ENCODE measurements around the gene TEKT5. TPM values are rescaled to one million over a fixed set of nuclear protein-coding genes. Genes with fewer than 3 reads are reported as not detected.

Gene TEKT5
- total RNA-seq, 1 donor from 2014 or later: not detected

DNA sequence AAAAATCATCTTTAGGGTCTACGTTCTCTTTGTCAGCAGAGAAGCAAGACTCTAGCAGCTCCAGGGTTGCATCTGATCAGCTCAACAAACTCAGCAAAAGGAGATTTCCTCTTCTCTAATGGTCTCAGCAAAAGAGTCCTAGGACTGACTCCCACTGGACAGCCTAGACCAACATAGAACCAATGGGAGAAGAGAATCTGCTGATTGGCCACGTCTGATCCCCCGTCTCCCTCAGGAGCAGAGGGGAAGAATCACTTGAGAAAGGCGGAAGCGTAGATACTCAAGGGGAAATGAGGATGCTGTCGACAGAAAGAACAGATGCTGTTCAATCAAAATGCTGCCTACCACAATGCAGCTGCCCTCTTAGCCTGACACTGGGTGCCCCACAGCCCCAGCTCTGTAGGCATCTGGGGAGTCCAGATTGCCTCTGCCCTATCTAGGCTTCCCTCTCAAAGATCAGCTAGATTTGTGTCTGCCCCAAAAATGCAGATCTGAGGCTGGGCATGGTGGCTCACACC lies 82.8 kb downstream of the TEKT5 start:
- DNase-seq (ENCODE audit: low read depth, low spot score): no peak

DNA sequence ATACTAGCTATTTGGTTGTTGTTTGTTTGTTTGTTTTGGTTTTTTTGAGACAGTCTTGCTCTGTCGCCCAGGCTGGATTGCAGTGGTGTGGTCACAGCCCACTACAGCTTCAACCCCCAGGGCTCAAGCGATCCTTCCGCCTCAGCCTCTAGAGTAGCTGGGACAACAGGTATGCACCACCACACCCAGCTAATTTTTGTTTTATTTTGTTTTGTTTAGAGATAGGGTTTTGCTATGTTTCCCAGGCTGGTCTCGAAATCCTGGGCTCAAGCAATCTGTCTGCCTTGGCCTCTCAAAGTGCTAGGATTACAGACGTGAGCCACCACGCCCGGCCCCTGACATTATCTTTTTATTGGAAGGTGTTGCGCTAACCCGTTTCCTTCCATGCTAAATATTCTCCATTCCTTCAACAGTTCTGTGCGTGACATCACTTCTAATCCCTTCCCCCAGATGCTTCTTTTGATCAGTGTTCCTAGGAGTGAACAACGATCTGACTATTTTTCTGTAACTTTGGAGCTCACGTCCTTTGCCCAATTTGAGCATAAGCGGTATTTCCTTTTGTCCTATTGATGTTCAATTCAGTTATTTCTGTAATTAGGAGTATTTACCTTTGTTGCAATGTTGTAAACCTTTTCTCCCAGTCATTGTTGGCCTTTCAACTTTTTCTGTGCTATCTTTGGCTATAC lies 84.1 kb downstream of the TEKT5 start:
- DNase-seq (ENCODE audit: low read depth, low spot score): no peak

DNA sequence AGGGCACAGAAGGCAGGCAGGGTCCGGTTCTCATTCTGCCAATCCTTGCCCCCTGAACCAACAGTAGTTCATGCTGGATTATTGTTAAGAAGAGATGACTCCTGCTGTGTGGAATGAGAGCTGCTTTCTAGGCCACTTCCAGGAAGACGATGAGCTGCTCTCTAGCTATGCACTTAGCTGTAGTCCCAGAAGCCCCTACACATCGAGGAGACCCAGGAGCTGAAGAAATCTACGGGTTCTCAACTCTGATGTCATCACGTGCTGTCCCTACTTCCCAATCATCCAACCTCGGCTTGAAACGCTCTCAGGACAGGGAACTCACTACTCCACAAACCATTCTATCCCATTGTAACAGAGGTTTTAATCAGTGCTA lies 85.3 kb downstream of the TEKT5 start:
- no peak for DNase-seq (ENCODE audit: low read depth, low spot score)

DNA sequence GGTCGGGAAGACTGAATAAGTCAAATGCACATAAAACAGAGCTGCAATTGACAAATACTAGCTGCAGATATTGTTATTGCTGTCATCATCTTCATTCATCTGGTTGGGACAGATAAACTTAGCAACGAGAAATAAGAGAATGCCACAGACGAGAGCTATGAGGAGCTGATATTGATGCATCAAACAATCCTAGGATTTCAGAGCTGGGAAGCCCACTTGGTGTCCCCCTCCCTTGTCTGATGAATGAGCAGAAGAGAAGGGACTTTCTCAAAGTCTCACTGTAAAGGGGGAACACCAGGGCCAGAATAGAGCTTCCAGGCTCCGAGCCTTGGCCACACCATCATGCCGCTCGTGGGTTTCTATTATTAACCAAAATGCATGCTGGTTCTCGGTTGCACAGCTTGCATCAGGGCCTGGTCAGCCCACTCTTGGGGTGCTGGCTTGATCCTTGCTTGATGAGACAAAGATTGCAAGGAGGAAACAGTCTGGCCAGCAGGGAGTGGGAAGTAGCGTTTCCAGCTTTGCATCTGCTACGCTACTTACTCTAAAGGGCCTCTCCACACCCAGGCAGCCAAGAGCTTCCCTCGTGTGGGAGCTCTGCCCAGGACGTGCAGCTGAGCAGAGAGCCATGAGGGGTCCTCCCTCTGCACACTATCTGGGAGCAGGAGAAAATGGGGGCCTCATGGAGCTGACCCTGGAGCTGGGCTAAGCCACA lies 85.9 kb downstream of the TEKT5 start:
- no peak for DNase-seq (ENCODE audit: low read depth, low spot score)

DNA sequence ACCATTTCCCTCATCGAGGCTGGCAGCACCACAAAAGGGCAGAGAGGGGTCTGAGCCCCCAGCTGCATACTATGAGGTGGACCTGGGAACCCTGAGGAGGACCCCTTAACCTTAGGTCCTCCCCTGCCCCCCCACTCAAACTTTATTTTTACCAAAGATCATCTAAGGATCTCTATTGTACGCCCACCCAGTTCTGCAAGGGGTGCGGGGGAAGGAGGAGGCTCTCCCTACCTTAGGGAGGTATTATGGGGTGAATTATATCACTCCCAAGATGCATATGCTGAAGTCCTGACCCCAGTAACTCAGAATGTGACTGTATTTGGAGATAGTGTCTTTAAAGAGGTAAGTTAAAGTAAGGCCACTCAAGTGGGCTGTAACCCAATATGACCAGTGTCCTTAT lies 87.6 kb downstream of the TEKT5 start:
- no peak for DNase-seq (ENCODE audit: low read depth, low spot score)

DNA sequence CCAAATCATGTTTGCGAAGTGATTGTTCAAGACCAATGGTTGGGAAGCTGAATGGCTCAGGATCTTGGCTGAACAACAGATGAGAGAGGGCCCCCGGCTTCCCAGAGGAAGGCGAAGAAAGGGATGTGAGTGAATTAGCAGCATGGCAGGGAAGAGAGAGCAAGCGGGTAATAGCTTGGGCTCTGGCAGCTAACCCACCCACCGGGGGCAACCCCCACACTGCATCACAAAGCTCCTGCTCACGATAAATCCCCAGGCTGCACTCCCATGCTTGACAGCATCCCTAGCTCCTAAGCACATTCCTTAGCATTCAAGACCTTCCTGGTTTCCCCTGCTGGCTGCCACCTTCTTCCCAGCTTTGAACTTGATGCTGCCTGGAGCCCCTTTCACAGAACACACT lies 88.1 kb downstream of the TEKT5 start:
- DNase-seq (ENCODE audit: low read depth, low spot score): no peak

DNA sequence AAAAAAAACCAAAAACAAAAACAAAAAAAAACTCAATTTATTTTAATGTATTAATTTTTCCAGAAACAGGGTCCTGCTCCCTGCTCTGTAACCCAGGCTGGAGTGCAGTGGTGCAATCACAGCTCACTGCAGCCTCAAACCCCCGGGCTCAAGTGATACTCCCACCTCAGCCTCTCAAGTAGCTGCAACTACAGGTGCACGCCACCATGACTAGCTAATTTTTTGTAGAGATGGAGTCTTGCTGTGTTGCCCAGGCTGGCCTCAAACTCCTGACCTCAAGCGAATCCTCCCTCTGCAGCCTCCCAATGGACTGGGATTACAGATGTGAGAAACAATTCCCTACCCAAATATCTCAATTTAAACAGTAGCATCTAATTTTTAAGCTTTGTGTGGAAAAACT lies 89.1 kb downstream of the TEKT5 start:
- DNase-seq (ENCODE audit: low read depth, low spot score): no peak

DNA sequence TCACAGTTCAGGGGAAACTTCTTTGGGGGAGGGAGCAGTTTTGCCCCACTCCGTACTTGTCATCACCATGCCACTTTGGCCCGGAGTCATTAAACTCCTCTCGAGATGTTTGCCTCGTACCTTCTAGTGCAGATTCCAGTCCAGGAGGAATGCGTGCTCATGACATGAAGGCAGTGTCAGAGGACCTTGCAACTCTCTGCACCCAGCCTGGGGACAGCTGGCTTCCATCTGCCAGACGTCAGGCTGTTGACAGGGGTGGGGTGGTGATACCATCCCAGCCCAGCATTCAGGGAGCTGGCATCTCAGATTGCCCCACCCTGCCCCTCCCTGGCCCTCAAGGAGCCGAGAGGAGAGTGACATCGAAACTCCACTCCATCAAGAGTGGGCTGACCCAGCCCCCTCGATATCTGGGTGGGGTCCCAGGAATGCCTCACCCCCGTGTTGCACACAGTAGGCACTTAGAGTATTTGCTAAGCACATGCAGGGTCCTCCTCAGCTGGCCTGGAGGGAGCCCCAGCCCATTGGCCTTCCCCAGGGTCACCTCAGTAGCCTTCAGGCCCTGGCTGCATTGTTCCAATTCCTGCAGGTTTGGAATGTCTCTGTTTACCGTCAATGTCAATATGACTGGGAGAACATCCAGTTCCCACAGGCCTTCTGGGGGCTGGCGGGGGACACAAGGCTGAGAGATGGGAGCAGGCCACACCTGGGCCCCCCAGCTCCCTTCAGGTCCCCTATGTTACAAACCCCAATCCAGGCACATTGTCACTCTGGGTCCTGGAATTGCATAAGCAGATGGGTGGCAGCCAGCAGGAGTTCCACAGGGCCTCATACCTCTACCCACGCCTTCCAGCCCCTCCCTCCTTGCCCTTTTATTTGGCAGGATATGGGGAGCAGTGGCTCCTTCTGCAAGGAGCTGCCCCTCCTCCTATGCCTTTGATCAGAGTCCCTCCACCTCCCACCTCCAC lies 93.0 kb downstream of the TEKT5 start:
- DNase-seq (ENCODE audit: low read depth, low spot score): no peak

DNA sequence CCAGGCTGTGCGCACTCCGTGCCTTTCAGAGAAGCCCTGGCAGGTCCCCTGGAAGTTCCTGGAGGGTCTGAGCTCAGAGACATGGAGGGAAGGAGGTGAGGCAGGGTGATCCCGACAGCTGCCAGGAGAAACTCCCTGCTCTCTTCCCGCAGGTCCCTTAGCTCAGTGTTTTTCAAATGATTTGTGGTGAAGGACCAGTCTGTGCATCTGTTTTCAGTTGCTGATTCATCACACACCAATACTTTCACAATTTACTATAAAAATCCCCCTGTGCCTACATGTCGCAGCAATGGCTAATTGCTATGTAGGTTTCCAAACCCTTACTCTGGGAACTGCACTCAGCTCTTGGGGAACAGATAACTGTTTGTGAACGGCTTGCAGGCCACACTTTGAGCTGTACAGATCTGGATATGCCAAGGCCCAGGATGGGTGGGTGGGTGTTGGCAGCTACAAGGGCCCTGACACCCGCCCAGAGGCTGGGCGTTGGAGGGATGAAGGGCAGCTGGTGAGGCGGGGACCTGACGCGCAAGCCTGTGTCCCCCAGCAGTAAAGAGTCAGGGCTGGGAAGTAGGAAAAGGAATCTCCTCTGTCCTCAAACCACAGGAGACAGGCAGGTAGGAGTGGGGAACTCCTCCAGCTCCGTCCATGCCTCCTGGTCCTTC lies 93.8 kb downstream of the TEKT5 start:
- no peak for DNase-seq (ENCODE audit: low read depth, low spot score)

DNA sequence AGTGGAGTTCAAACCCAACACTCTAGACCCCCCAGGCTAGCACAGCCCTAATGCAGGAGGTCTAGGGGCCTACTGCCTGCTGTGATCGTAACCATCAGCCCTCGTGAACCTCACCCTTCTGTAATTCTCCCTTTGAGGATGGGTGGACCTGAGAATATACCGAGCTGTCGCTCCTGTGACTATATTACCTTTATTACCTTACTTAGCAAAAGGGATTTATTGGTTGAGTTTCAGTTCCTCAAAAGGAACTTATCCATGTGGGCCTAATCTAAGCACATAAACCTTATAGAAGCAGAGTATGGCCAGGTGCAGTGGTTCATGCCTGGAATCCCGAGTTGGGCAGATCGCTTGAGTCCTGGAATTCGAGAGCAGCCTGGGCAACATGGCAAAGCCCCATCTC lies 95.1 kb downstream of the TEKT5 start:
- no peak for DNase-seq (ENCODE audit: low read depth, low spot score)

DNA sequence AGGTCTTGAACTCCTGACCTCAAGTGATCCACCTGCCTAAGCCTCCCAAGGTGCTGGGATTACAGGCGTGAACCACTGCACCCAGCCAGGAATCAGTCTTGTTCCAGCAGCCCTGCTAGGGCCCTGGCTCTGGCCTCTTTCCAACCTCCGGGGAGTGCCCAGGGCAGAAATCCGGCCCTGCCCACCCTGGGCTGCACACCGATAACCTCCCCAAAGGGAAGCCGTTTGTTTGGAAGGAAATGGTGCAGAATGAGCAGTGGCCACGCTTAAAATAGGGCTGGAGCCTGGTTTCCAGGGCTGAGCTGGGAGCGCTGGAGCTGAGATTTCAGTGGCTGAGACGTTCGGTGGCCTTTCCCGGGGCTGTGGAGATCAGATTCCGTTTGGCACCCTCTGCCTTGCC lies 96.6 kb downstream of the TEKT5 start:
- no peak for DNase-seq (ENCODE audit: low read depth, low spot score)

DNA sequence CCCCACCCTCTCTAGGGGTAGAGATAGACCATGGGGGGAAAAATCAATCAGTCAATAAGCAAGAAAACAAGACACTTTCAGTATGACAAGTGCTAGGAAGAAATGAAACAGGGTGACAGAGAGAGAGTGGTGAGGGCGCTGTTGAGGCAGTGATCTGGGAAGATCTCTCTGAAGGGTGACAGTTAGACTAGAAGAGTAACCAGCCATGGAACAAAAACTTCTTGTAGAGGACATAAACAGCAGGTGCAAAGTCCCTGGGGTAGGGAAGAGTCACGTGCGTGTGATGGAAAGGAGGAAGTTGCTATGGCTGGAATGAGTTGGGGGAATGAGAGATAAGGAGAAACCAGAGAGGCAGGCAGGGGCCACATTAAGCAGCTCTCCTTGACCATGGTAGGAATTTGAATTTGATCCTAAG lies 97.5 kb downstream of the TEKT5 start:
- DNase-seq (ENCODE audit: low read depth, low spot score): no peak

DNA sequence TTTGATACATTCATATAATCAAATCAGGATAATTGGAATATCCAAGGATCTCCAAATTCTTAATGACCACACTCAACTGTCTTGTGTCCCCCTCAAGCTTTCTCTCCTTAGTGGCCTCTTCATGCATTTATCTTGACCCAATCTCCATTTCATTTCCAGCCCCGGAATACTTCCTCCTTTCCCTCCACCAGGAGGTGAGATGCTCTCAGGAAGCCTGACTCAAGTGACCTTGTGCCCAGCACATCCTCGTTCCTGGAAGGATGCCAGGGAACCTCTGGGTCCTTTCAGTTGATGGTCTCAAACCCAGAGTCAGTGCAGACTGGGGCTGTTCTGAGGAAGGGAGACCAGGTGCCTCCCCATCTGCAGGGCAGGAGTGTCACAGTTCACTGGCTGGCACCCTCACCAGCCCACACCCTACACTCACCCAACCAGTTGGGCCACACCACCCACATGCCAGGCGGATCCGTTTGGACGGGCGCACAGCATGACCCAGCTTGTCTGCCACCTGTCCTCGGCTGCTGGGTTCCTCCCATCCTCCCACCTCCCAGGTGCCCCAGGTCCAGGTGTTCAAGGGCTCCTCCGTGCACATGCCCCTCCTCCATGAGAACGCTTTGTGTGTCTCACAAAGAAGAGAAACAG lies 100.3 kb downstream of the TEKT5 start:
- DNase-seq (ENCODE audit: low read depth, low spot score): no peak

DNA sequence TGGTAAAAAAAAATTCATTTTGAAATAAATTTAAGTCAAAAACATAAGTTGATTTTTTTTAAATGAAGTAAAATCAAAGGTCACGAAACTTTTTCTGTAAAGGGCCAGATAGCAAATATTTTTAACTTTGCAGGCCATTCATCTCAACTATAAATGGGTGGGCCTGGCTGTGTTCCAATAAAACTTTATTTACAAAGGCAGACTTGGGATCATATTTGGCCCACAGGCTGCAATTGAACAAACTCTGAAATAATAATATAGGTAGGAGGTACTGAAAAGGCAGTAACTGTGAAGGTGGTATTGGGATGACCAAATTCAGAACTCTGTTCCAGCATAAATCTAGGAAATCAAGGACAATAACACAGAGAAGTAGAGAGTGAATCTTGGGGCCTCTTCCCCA lies 102.1 kb downstream of the TEKT5 start:
- DNase-seq (ENCODE audit: low read depth, low spot score): no peak

DNA sequence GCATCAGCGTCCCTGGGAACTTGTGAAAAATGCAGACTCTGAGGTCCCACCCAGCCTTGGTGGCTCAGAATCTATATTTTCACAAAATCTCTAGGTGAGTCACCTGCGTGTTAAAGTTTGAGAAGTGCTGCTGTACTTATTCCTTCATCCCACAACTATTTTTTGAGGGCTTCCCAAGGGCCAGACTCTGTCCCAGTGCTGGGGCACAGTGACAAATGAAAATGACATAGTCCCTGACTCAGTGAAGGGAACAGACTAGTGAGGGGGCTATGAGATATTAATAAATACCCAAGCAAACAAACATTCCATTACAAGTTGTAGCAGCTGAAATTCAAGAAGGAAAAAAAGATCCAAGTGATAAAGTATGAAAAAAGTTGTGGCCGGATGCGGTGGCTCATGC lies 104.4 kb downstream of the TEKT5 start:
- DNase-seq (ENCODE audit: low read depth, low spot score): no peak

DNA sequence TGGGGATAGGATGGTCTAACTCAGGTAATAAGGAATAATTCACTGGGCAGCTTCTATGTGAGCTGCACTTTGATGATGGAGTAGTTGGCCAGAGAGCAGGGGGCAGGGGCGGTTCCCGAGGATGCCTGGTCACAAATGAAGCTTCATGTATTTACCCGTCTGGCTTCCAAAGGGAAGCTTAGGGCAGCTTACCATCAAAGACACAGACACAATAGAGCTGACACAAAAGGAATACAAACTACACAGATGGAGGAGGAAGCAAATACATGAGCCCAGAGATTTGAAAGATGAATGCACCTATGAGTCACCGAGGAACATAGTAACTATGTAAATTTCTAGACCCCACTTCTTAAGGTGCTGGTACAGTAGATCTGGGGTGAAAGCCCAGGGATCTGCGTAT lies 105.6 kb downstream of the TEKT5 start:
- DNase-seq (ENCODE audit: low read depth, low spot score): no peak

DNA sequence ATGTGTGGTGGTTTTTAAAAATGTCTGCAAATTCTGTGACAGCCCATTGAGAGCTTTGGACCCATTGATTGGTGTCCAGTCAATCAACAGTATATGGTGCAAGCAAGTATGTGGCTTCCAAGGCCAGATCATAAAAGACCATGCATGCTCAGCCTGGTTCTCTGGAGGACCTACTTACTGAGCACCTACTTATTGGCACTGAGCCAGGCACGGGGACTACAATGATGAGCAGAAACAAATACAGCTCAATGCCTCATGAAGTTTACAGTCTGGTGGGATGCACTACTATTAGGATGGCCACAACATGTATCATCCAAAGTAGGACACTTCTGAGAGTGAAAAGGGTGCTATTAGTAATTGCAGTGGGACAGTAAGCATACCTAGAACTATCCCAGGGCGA lies 107.1 kb downstream of the TEKT5 start:
- DNase-seq (ENCODE audit: low read depth, low spot score): no peak

DNA sequence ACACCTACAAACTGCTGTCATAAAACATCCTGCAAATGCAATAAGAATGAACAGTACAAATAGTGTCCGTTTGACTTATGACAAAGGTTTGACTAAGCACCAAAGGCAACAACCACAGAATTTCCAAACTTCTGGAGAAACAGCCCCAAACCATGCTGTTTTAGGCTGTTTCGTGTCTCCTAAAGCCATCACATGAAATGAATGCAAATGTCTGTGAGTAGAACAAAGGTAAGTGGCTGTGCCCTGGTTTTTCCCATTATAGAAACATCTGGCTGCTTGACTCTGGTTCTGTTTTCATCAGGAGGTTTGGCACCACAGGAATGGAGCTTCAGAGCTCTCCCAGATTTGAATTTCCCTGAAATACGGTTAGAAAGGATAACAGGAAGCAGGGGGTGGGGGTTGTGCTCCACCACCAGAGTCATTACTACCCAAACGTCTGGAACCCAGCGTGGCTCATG lies 109.7 kb downstream of the TEKT5 start:
- DNase-seq (ENCODE audit: low read depth, low spot score): no peak

DNA sequence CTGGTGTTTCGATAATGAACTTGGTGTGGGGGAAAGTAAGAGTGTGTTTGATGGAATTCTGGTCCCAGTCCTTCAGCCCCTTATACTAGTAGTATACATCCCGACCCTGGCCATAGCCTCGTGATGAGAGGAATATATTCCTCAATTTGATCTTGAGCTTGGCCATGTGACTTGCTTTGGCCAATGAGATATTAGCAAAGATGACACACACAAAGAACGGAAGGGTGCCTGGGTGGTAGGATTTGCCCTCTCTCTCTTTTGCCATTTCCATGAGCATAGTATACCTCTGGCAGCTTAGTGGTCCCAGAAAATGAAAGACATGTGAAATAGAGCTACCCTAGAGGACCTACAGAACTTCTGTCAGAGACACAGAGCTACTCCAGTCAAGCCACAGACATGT lies 111.5 kb downstream of the TEKT5 start:
- no peak for DNase-seq (ENCODE audit: low read depth, low spot score)

DNA sequence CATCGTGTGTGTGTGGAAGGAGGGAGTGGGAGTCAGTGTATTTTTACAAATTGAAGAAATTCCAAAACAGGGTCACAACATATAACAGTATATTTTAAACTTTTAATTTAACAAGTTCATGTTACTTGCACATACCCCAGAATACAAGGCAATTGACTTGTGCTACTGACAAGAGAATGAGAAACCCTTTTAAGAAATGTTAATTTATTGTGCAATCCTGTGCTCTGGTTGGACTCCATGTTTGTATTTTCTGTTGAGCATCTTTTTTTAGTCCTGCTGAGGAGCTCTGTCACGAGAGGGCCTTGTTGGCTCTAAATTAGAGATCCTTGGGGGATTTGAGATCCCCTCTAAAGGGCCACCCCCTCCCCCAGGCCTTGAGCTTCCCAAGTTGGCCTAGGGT lies 113.2 kb downstream of the TEKT5 start:
- DNase-seq (ENCODE audit: low read depth, low spot score): no peak

DNA sequence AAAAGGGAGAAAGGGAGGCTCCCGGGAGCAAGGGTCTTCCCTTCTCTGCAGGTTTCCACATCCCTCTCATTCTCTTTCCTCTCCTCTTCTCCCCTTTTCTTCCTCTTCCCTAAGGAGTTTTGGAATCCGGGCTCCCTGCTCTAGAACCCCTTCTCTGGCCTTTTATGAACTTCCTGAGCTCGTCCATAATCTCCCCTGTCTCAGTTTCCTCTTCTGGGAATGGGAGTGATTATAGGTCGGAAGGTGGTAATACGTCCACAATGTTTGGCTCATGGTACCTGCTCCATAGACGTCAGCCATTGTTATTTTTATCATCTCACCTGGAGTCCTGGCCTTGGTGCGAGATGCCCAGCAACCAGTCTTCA lies 113.9 kb downstream of the TEKT5 start:
- no peak for DNase-seq (ENCODE audit: low read depth, low spot score)

Data from pulmonary artery endothelial cell (primary cell).